HT1080 (cell line): Measurements from ENCODE around the gene ZFYVE26. TPM values are rescaled to one million over a fixed set of nuclear protein-coding genes. Genes with fewer than 3 reads are reported as not detected.
A peak's percentile ranks its signal among the peaks of the same experiment; 100 is the strongest.
"Not testable (repeated sequence)": the region's sequence is repeated elsewhere in the genome, so short reads cannot be mapped to it uniquely, and the experiment has no call there.

ENCODE experiments used
- DNase-seq: peaks from one replicate; pipeline ENCODE4 v3.0.0-alpha.2; 2015; ENCODE audit warnings: low read depth
- total RNA-seq: library from RNA; depleted of rRNA; stranded (reverse); fragments of >200 nt; shearing (Covaris generic); gene quantifications from 2 replicates; pipeline ENCODE4 v1.2.3, GENCODE V29; 2014

Gene ZFYVE26
- total RNA-seq, 1 experiment from 2014 or later, result 13.4 TPM

DNA sequence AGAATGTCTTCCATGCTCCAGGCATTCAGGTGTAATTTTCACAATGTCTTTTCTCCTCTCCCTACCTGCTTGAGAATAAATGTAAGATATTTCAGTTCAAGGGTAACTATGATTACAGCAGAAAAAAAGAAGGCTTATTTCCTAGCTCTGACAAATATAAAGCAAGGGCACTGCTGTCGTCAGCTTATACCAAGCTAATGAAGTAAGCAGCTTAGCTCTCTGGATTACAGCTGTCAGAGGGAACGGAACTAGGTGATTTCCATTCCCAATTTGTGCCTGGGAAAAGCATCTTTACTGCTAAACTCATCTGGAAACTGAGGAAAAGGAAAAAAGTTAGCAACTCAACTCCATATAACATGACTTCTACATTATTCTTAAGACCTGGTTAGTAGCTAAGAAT, 56.5 kb downstream of the ZFYVE26 start:
- no peak for DNase-seq

DNA sequence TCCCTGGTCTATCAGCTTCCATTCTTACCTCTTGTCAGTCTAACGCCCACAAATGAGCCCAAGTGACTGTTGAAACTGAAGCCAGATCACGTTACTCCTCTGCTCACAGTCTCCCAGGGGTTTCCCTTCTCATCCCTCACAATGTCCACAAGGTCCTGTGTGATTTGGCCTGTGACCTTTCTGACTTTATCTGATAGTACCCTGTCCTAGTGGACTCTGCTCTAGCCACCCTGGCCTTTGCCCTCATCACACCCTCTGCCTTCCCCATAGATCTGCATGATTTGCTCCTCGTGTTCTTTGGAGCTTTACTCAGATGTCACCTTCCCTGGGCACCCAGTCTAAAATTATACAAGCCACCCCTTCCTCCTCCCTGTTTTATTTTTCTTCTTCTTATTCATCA, 59.2 kb downstream of the ZFYVE26 start:
- no peak for DNase-seq

DNA sequence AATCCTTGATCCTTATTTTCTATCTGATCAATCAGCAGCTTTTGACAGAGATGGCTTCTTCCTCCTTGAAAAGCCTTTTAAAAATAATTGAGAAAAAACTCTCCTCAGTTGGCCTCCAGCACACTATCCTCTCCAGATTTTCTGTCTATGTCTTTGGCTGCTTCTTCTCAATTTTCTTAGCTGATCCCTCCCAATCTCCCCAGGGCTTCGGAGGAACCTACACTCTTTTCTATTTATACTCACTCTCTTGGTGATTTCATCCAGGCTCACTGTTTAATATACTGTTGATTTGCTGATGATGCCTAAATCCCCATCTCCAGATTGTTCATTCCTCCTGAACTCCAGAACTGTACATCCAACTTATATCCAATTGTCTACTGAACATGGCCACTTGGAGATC, 59.9 kb downstream of the ZFYVE26 start:
- no peak for DNase-seq

DNA sequence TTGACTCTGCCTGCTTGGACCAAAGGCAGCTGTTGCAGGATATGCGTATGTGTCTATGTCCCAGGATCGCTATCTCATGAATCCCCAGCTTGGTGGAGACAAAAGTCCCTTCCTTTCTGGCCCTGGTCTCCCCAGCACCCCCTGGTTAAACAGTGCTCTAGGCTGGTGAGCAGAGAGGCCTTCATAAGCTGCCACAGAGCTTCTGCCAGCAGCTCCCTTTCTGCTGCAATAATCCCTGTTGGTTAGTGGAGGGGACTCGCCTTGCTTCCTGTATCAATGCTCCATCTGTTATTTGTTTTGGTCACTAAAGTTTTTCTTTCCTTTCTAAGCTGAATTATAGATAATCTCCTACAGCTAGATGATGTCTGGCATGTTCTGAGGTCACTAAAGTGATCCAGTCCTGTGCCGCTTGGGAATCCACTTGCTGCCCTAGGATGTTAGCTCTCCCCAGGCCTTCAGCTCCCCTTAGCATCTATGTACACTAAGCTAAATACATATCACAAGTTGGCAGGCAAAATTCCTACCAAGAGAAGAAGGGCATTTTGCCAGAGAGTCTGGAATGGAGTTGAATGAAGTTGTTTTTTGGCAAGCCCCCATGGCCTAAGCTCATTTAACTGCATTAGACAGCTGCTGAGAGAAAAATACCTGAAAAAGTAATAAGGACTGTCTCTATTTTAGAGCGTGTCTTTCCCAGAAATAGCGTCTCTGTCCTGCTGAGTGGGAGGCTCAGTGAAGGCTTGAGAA, 66.9 kb downstream of the ZFYVE26 start:
- DNase-seq, result no peak

DNA sequence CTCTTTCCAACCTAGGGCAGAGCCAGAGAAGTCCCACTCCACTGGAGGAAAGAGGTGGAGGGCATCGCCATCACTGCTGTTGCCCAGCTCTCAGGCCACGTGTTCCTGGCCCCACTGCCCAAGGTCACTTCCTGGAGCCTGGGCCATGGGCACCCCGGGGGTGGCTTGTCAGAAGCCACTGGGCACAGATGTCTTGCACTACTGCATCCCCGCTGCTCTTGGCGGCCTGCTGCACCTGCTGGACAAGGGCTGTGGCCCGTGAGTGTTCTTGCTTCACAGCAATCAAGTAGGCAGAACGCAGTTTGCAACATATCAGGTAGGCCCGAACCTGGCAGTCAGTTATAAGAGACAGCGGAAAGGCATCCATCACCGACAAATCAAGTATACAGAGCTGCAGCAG, 68.1 kb downstream of the ZFYVE26 start:
- DNase-seq, result no peak

DNA sequence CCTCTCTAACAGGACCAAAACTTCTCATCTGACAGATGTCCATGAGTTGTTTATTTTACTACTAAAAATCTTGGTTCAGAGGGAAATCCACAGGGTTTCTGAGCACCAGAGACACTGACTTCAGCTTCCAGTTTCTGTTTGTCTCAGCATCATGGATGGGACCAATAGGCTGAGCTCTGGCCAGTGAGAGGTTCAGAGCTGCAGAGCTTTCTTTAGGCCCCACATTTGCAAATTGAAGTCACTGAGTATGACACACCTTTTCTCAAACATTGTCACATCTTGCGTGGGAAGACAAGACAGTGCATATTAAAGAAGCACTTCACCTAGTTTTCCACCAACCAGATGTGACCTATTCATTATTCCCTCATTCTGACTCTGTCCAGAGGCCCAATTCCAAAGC, 69.5 kb downstream of the ZFYVE26 start:
- no peak for DNase-seq

DNA sequence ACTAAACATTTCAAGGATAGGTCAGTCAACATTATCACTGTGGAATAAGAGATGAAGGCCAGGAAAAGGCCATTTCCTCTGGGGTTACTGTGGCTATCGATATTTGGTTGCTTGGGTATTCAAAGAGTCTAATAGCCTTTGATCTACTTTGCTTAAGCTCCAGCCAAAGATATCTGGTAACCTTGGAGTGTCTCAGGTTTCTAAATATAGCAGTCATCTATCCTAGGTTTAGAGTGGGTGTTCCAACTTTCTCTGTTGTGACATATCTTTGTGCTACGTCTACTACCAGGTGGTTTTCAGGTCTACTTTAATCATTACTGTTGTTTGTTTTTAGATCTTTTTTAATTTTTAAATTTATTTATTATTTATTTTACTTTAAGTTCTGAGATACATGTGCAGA, 72.3 kb downstream of the ZFYVE26 start:
- no peak for DNase-seq

DNA sequence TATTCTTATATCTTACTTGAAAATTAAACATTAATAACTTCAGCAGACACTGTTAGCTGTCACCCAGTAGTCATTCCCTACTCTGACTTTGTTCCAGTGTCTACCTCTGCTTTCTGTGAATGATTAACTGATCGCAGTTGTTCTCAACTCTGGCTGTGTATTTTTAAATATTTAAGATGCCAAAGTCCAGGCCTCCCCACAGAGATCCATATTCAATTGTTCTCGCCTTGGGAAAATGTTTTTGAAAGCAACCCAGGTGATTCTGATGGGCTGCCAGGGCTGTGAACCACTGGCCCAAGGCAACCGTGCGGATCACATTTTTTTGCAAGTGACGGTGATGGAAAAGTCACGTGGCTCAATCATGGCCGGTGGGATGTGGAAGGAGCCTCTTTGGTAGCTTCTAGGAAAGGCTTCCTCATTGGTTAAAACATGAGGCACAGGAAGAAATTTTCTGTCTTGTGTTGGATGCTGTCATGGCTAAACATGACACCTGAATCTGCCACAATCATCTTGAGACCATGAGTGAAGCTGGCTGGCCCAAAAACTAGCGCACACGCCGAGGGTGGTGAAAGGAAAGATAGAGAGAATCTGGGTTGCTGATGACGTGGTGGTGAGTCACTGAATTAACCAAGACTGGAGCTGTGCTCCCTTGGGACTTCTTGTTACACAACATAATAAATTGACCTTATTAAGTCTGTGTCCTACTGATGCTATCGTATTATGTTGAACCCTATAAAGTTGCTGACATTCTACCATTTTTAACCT, 77.5 kb downstream of the ZFYVE26 start:
- peak; percentile 87 for DNase-seq

DNA sequence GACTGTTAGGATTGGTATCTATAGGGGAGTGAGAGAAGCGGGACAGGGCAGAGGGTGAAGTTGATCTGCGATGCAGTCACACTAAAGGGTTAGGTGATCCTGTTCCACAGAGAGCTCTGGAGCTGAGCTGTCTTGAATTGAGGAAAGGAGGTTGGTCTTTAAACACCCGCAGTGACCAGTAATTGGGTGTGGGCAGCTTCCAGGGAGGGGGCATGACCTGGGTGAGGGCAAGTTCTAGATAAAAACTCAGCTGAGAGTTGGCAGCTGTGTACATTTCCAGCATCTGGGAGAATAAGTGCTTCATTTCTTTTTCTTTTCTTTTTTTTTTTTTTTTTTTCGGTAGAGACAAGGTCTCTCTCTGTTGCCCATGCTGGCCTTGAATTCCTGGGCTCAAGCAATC, 79.6 kb downstream of the ZFYVE26 start:
- no peak for DNase-seq

DNA sequence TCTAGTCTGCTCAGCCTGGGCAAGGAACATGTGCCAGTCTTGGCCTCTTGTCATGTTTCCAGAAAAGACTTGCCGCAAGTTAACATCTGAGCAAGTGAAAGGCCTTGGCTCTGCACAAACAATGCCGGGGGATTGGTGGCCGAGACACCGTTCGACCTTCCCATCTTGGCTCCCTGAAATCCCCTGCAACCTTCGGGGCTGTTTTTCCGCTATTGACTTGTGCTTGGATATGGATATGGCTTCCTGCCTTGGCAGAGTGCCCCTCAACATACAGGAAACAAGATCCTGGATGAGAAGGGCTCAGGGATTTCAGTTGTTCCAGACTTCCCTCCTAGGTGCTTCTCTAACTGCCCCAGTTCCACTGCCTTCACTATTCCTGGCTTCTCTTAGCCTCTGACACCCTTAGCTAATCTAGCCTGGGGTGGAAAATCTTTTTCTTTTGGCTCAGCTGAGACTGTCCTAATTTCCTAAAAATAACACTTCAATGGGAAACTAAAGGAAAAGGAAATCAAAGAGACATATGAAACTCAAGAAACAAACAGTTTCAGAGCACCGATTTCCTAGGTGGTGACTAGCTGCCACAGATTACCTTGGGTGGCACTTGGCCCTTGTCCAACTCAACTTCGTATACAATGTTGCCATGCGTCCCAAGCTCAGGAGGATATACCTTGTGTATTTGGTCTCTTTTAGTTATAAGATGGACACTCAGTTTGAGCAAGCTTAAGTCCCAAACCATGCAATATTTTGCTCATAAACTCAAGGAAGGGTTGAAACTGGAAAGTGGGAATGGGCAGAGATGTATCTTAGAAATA, 80.8 kb downstream of the ZFYVE26 start:
- no peak for DNase-seq

DNA sequence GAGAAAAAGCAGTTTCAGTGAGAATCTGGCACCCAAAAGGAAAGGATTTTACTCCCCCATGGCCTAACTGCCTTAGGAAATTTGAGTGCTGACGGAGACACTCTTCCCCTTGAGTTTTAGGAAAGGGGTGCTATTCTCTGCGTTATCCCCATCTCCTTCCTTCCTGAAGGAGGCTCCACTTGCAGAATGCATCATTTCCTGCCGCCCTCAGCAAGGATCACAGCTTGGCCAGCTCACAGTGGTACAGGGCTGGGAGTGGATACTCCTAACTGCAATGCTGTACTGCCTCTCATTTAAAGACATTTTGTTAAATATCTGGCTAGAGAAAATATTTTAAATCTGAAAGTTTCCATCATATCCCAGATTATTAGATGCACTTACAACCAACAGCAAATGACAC, 81.7 kb downstream of the ZFYVE26 start:
- peak; percentile 52 for DNase-seq

DNA sequence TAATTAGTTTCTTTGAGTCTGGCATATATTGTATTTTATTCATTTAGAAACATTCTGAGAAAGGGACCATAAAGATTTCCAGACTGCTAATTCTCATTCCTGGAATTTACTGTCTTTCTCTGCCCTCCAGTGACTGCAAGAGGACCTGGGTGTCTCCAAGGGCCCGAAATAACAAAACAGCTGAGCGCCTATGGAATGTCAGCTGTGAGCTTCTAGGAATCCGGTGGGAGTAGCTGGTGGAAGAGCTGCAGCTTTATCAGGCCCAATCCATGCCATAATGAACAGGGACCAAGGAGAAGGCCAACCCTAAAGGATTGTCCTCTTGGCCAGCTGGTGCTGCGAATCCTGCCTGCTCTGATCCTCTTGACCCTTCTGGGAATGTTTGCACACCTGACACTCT, 82.8 kb downstream of the ZFYVE26 start:
- no peak for DNase-seq

DNA sequence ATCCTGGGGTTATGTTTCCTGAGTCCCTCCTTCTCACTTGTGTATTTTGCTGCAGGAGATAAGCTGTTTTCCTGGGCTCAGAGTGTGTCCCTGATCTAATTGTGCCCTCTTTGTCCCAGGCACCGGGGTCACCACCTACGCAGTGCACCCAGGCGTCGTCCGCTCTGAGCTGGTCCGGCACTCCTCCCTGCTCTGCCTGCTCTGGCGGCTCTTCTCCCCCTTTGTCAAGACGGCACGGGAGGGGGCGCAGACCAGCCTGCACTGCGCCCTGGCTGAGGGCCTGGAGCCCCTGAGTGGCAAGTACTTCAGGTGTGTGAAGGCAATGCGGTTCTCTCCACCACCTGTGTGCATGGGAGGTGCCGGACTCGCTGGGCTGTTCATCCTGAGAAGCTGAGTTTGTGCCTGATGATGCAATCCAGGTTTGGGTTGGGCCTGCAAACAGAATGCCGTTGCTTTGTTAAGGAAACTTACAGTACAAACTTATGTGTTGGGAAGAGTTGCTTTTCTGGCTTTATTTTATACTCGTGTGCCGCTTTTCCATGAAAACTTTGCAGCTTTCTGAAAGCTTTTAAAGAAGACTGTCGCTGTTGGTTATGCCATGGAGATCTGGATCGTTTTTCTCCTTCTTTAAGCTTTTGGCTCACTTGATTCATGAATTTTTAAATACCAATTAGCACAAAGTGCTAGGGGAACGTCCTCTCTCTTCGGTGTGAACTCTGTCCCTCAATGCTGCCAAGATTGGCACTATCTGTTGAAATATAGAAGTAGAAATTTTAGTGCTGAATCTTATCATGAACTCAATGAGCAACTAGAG, 87.1 kb downstream of the ZFYVE26 start:
- DNase-seq, result no peak

DNA sequence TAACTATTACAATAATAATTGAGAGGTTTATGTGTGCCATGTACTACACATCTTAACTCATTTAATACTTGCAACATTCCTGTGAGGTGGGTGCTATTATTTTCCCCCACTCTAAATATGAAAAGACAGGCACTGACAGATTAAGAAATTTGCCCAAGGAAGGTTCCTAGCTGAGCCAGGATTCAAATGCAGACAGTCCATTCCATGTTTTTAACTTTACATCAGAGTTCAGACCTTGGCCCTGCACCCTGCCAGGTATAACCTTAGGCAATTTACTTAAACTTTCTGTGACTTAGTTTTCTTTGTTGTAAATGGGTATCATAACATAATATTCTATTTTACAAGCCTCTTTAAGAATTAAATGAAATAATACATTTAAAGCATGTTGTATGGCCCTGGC, 88.1 kb downstream of the ZFYVE26 start:
- no peak for DNase-seq

DNA sequence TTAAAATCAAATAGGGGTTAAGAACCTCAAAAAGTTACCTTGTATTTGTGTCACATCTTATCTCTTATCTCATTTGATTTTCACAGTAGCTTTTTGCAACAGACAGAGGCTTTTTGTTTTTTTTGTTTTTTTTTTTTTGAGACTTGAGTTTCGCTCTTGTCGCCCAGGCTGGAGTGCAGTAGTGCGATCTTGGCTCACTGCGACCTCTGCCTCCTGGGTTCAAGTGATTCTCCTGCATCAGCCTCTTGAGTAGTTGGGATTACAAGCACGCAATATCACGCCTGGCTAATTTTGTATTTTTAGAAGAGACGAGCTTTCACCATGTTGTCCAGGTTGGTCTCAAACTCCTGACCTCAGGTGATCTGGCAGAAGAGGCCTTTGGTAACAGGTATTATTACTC, 89.0 kb downstream of the ZFYVE26 start:
- no peak for DNase-seq

DNA sequence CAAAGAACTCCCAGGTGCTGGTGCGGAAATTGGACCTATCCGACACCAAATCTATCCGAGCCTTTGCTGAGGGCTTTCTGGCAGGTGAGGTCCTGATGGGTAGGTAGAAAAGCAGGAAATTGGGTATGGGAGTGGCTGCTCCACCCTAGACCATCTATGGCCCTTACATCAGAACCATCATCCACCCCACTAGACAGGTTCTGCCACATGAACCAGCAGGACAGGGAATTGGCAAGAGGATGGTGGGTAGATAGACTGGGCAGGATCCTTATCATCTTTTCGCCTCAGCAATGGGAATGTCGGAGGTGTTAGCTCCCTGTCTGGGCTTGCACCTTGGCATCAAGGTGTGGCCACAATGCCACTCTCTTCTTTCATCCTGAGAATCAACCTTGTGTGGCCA, 91.2 kb downstream of the ZFYVE26 start:
- DNase-seq, result no peak

DNA sequence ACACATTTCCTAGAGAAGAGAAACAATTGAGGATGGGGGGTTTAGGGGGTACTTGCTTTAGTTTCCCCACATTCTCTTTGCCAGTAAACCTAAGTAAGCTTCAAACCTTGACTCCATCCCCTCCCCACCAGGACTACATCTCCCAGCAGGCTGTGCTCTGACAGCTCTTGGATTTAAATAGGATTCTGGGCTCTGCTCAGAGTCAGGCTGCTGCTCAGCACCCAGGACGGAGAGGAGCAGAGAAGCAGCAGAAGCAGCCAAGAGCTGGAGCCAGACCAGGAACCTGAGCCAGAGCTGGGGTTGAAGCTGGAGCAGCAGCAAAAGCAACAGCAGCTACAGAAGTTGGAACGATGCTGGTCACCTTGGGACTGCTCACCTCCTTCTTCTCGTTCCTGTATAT, 94.1 kb downstream of the ZFYVE26 start:
- DNase-seq, result peak; percentile 12

DNA sequence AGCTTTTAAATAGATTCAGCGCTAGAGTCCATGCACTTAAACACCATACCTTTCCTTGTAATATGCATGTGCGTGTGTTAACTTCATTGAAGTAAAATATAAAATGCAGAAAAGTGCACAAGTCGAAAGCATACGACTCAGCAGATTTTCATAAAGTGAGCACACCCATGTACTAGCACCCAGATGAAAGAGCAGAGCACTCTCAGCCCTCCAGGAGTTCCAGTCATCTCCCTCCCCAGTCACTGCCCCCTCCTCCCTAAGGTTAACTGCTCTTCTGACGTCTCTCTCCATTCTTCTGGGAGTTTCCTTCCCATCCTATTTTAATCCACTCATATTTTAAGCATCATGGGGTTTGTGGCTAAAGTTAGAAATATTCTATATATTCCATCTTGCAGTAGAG, 94.5 kb downstream of the ZFYVE26 start:
- no peak for DNase-seq

DNA sequence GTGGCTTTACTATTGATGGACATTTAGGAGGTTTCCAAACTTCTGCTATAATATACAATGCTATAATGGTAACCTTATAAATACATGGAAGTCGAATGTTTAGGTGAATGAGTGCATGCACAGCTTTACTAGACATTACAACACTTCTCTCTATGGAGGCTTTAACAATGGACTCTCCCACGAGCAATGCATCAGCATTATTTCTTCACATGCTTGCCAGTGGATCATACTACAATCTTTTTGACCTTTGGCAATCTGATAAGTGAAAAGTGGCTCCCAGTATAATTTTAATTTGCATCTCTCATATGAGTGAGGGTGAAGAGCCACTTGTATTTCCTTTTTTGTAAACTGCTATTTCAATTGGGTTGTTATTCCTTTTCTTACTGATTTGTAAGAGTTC, 96.5 kb downstream of the ZFYVE26 start:
- DNase-seq, result no peak

DNA sequence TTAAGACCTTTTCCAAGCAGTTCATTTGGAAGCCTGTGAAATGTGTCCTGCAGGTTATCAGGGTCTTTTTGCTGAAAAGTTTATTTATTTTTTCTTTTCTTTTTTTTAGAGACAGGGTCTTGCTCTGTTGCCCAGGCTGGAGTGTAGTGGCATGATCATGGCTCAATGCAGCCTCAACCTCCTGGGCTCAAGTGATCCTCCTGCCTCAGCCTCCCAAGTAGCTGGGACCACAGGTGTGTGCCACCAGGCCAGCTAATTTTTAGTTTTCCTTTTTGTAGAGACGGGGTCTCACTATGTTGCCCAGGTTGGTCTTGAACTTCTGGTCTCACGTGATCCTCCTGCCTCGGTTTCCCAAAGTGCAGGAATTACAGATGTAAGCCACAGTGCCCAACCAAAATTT, 97.0 kb downstream of the ZFYVE26 start:
- DNase-seq, result not testable (repeated sequence)

DNA sequence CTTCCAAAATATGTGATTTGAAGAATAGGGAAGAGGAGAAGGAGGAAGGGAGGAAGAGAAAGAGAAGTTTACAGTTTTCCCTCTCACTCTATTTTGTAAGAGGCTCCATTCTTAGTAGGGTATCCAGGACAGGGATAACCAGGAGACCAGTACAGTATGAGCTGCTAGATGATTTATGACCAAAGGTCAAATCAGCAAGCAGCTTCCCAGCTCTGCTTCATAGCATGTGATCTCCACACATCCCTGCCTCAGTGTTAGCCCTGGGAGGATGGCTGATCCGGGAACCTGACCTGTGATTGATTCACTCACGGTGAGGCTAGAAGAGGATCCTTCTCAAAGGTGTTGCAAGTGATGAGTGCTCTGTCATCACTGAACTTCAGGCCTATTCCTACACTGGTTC, 98.1 kb downstream of the ZFYVE26 start:
- no peak for DNase-seq
